ENCODE data around the gene POLD3. TPM values are rescaled to one million over a fixed set of nuclear protein-coding genes. Genes with fewer than 3 reads are reported as not detected.
A peak's percentile ranks its signal among the peaks of the same experiment; 100 is the strongest.

Gene POLD3
- total RNA-seq, 4 donors from 2014 or later: 9.1 to 18.7 (median 12.4) TPM

DNA sequence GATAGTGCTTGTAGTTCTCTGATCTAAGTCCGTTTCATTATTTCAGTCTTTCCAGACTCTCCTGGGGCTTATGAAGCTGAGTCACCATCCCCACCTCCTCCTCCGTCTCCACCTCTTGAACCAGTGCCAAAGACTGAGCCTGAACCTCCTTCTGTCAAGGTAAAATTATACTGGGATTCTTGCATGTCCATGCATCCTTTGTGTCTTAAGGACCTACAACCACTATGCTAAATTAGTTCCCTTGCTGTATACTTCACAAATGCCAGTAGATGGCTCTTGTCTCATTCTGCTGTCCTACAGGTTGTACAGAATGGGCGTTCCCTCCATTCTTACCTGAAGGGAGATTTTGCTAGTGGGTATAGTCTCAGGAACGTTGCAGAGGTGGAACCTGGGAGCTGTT, 42.2 kb downstream of the POLD3 start:
- H3K27me3 ChIP-seq: no peaks in the 10 kb centered on the region
- H3K27ac ChIP-seq: peak overlapping the region in 3 of 4 donors; percentile 14 to 70 (median 63)
- no peaks in the 10 kb centered on the region for H3K9me3 ChIP-seq
- WGBS, 2 donors (ENCODE audit: low coverage in 1 of 2): 23 to 37% methylated on average over 2 to 4 of the region's 4 CpGs
- H3K4me1 ChIP-seq: peaks cover 0 to 73% (median 10%) of the 10 kb centered on the region in 3 donors
- peaks cover 0 to 24% of the 10 kb centered on the region in 2 donors for H3K36me3 ChIP-seq
- ATAC-seq: peak; percentile 28
- TF ChIP-seq EP300 (IDR thresholded peaks at IDR 0.05) (no peak), POLR2AphosphoS5 (IDR thresholded peaks at IDR 0.05) (no peak)
- TF ChIP-seq, protein P1, sequence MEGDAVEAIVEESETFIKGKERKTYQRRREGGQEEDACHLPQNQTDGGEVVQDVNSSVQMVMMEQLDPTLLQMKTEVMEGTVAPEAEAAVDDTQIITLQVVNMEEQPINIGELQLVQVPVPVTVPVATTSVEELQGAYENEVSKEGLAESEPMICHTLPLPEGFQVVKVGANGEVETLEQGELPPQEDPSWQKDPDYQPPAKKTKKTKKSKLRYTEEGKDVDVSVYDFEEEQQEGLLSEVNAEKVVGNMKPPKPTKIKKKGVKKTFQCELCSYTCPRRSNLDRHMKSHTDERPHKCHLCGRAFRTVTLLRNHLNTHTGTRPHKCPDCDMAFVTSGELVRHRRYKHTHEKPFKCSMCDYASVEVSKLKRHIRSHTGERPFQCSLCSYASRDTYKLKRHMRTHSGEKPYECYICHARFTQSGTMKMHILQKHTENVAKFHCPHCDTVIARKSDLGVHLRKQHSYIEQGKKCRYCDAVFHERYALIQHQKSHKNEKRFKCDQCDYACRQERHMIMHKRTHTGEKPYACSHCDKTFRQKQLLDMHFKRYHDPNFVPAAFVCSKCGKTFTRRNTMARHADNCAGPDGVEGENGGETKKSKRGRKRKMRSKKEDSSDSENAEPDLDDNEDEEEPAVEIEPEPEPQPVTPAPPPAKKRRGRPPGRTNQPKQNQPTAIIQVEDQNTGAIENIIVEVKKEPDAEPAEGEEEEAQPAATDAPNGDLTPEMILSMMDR (IDR thresholded peaks at IDR 0.05): peak in 3 of 4 experiments; percentile 18 to 55 (median 40)
- H3K4me3 ChIP-seq: no peak overlapping the region

DNA sequence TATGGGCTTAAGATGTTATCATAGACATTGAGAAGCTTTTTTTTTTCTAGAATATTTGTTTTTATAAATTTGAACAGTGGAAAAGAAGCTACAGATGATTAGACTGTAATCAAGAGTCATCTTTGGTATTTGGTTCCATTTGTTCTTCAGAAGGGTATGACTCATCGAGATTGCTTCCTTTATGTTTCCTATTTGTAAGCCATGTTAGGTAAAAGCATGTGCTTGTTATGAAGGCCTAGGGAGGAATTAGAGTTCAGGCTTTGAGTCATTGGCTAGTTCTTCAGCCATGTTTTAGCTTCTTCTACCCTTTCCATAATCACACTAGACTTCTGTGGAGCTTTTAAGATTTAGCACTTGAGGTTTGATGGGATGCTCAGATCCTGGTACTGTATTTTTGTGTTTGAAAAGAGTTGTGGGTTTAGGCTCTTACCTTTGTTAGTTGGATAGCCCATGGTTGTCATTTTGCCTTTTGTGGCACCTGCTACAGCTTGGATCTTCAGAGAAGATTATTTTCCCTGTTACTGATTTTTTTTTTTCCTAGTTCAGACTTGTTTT, 44.3 kb downstream of the POLD3 start:
- TF ChIP-seq POLR2AphosphoS5 (IDR thresholded peaks at IDR 0.05) (peak; percentile 67), POLR2A (IDR thresholded peaks at IDR 0.05) (no peak)
- H3K4me1 ChIP-seq: peaks cover 0 to 93% (median 10%) of the 10 kb centered on the region in 3 donors
- H3K4me3 ChIP-seq: no peak overlapping the region
- H3K36me3 ChIP-seq: peaks cover 0 to 42% of the 10 kb centered on the region in 2 donors
- 20 to 59% methylated on average over 1 of the region's 1 CpG for WGBS, 2 donors (ENCODE audit: low coverage in 1 of 2)
- peak; percentile 51 for ATAC-seq
- H3K27me3 ChIP-seq: no peaks in the 10 kb centered on the region
- H3K27ac ChIP-seq: peak overlapping the region; percentile 43 to 70 (median 62)
- H3K9me3 ChIP-seq: no peaks in the 10 kb centered on the region

DNA sequence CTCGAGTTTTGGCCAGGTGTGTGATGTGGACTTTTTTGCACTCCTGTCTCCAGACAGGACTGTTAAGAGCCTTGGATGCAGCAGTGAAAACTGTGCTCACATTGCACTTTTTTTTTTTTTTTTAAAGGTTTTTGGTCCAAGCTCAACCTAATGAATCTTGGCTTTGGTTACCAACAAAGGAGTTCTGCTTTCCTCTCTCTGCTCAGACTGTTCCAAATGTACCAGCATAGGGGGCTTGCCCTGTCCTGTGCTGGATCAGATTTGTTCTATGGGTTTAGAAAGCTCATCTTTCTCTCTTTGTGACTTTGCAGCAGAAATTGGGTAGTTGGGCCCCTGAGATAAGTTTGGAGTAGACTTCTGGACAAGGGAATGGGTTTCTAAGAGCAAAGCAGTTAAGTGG, 45.3 kb downstream of the POLD3 start:
- ATAC-seq: no peak
- no peak for TF ChIP-seq EP300 (IDR thresholded peaks at IDR 0.05)
- TF ChIP-seq POLR2A (IDR thresholded peaks at IDR 0.05): no peak
- TF ChIP-seq, protein P1 (IDR thresholded peaks at IDR 0.05): no peak
- TF ChIP-seq POLR2AphosphoS5 (IDR thresholded peaks at IDR 0.05): no peak
- H3K4me3 ChIP-seq: no peak overlapping the region
- H3K27ac ChIP-seq: peak overlapping the region in 3 of 4 donors; percentile 39 to 70 (median 63)
- peaks cover 0 to 45% of the 10 kb centered on the region in 2 donors for H3K36me3 ChIP-seq
- H3K27me3 ChIP-seq: no peaks in the 10 kb centered on the region
- H3K9me3 ChIP-seq: no peaks in the 10 kb centered on the region
- WGBS, 2 donors (ENCODE audit: low coverage in 1 of 2): 15 to 22% methylated on average over 1 of the region's 1 CpG
- peaks cover 0 to 93% (median 10%) of the 10 kb centered on the region in 3 donors for H3K4me1 ChIP-seq

DNA sequence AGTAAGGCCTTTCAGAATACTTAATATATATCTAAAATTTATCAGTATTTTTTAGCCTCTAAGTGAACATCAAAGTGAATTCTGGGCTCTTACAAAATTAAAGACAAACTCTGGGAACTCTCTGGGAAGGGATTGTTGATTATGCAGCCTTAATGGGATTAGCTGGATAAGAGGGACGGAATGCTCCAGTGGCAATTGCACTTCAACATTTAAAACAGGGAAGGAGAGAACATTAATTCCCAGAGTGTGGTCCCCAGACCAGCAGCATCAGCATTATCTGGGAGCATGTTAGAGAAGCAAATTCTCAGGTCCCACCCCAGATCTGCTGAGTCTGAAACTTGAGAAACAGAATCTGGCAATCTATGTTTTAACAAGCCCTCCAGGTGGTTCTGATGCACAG, 46.5 kb downstream of the POLD3 start:
- H3K36me3 ChIP-seq: peaks cover 0 to 45% of the 10 kb centered on the region in 2 donors
- WGBS, 2 donors (ENCODE audit: low coverage in 1 of 2): 43 to 44% methylated on average over 1 of the region's 1 CpG
- H3K9me3 ChIP-seq: no peaks in the 10 kb centered on the region
- no peak for ATAC-seq
- no peaks in the 10 kb centered on the region for H3K27me3 ChIP-seq
- peaks cover 2 to 94% (median 10%) of the 10 kb centered on the region in 3 donors for H3K4me1 ChIP-seq
- TF ChIP-seq POLR2AphosphoS5 (IDR thresholded peaks at IDR 0.05): peak; percentile 53
- TF ChIP-seq POLR2A (IDR thresholded peaks at IDR 0.05): no peak
- no peak for TF ChIP-seq EP300 (IDR thresholded peaks at IDR 0.05)
- TF ChIP-seq, protein P1 (IDR thresholded peaks at IDR 0.05): no peak
- H3K27ac ChIP-seq: peak overlapping the region in 2 of 4 donors; percentile 39 to 63
- no peak overlapping the region for H3K4me3 ChIP-seq

DNA sequence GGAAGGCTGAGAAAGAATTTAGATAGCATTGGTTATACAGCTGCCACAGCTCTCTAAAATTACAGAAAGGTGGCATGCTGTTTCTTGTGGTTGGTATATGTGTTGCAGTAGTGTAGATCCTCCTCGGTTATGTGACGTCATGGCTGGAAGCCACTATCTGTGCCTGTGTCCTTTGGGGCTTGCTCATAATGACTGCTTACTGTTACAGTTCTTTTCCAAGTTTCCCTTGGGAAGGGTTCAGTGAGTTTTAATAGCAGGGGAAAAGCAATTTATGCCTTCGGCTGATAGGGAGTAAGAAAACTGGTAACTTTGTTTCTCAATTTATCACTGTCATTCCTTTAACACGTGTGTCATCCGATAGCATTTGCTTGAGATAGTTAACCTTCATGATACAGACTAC, 47.2 kb downstream of the POLD3 start:
- Histone ChIP-seq H3K9me3 (no peaks in the 10 kb centered on the region), H3K27ac (peak overlapping the region in 1 of 4 donors; percentile 63), H3K36me3 (peaks cover 0 to 44% of the 10 kb centered on the region in 2 donors), H3K4me3 (no peak overlapping the region), H3K27me3 (no peaks in the 10 kb centered on the region), H3K4me1 (peaks cover 7 to 94% (median 13%) of the 10 kb centered on the region in 3 donors)
- ATAC-seq: no peak
- 47 to 57% methylated on average over 4 to 5 of the region's 5 CpGs for WGBS, 2 donors (ENCODE audit: low coverage in 1 of 2)
- TF ChIP-seq POLR2AphosphoS5 (IDR thresholded peaks at IDR 0.05): no peak
- no peak for TF ChIP-seq EP300 (IDR thresholded peaks at IDR 0.05)
- TF ChIP-seq POLR2A (IDR thresholded peaks at IDR 0.05): no peak
- TF ChIP-seq, protein P1 (IDR thresholded peaks at IDR 0.05): no peak

Data from gastroesophageal sphincter (tissue), 4 donors.